A549 (cell line): ENCODE data around the gene CDYL.

Experiments
- CTCF ChIP-seq: fragments of >200 bp; sonication (Bioruptor Twin); formaldehyde crosslinking; IDR thresholded peaks from 3 replicates; pipeline ENCODE4 v1.5.1; 2016
- EHMT2 ChIP-seq: fragments of 200-600 bp; sonication (generic); IDR thresholded peaks from 2 replicates; pipeline ENCODE4 v1.6.1; 2016; ENCODE audit warnings: antibody characterized with exemption, low read depth, mild to moderate bottlenecking, moderate library complexity
- ELK1 ChIP-seq: fragments of 150-350 bp; IDR thresholded peaks from 2 replicates; pipeline ENCODE4 v1.6.1; 2014; ENCODE audit warnings: low read depth, mild to moderate bottlenecking, low read length
- EP300 ChIP-seq, 2 experiments: fragments of >200 bp; sonication (Bioruptor Twin); formaldehyde crosslinking; IDR thresholded peaks; 2 replicates in 1 of 2; 3 replicates in 1 of 2; pipeline ENCODE4 v1.6.1; 2016 to 2017
- HDAC2 ChIP-seq: fragments of 200-600 bp; sonication (generic); IDR thresholded peaks from 2 replicates; pipeline ENCODE4 v1.6.1; 2016
- KDM1A ChIP-seq: fragments of 200-600 bp; sonication (generic); IDR thresholded peaks from 2 replicates; pipeline ENCODE4 v1.6.1; 2016; ENCODE audit warnings: low read depth, mild to moderate bottlenecking
- MAX ChIP-seq: IDR thresholded peaks from 2 replicates; pipeline ENCODE4 v1.6.1; 2012
- MYC ChIP-seq: IDR thresholded peaks from 2 replicates; pipeline ENCODE4 v1.6.1; 2012; ENCODE audit warnings: mild to moderate bottlenecking, inconsistent platforms, low read length, improper control_type of control experiment, borderline replicate concordance
- NFE2L2 ChIP-seq: fragments of 150-350 bp; conservative IDR thresholded peaks from 2 replicates; pipeline ENCODE4 v1.6.1; 2014; ENCODE audit warnings: low read length
- RAD21 ChIP-seq, 2 experiments: fragments of >200 bp in 1 of 2; sonication (Bioruptor Twin) in 1 of 2; formaldehyde crosslinking in 1 of 2; IDR thresholded peaks in 1 of 2; conservative IDR thresholded peaks in 1 of 2; 2 replicates in 1 of 2; 3 replicates in 1 of 2; pipeline ENCODE4 v1.6.1; 2012 to 2018; ENCODE audit warnings: inconsistent platforms in 1 of 2
- RFX5 ChIP-seq: fragments of 450-650 bp; IDR thresholded peaks from 2 replicates; pipeline ENCODE4 v1.7.1; 2014; ENCODE audit warnings: antibody characterized with exemption, mild to moderate bottlenecking, moderate library complexity

- TF ChIP-seq CTCF (no peak), KDM1A (no peak), ELK1 (no peak), RFX5 (no peak), MYC (no peak), EHMT2 (no peak), RAD21 (conservative IDR thresholded peaks at IDR 0.05 in 1 of 2, IDR thresholded peaks at IDR 0.05 in 1 of 2) (no peak), EP300 (IDR thresholded peaks at IDR 0.05) (no peak), HDAC2 (no peak), NFE2L2 (no peak), MAX (no peak)
These were observed 221.7 kb downstream of the CDYL start for GRCh38 chr6:4997862-4998261.
